Neural progenitor cell (in vitro differentiated cells): Measurements from ENCODE around the gene LRRC72. TPM values are rescaled to one million over a fixed set of nuclear protein-coding genes. Genes with fewer than 3 reads are reported as not detected.
"Not testable (repeated sequence)": the region's sequence is repeated elsewhere in the genome, so short reads cannot be mapped to it uniquely, and the experiment has no call there.

Experiments
- DNase-seq: peaks from one replicate; pipeline ENCODE4 v3.0.0-alpha.2; 2016; ENCODE audit warnings: low spot score
- H2AFZ ChIP-seq: fragments of 200-600 bp; sonication (generic); replicated peaks from 2 replicates; pipeline ENCODE4 v1.6.1; 2016; ENCODE audit warnings: antibody characterized with exemption
- H3F3A ChIP-seq: fragments of 200-600 bp; sonication (generic); 2 replicates; pipeline ENCODE4 v1.6.1; 2016; ENCODE audit warnings: antibody characterized with exemption, low read depth
- H3K27ac ChIP-seq: fragments of 200-600 bp; sonication (generic); 2 replicates; pipeline ENCODE4 v1.5.1; 2016; ENCODE audit warnings: mild to moderate bottlenecking
- H3K27me3 ChIP-seq: fragments of 200-600 bp; sonication (generic); 2 replicates; pipeline ENCODE4 v1.6.1; 2016; ENCODE audit warnings: mild to moderate bottlenecking, moderate library complexity
- H3K36me3 ChIP-seq: fragments of 200-600 bp; sonication (generic); 2 replicates; pipeline ENCODE4 v1.5.1; 2016
- H3K4me1 ChIP-seq: fragments of 200-600 bp; sonication (generic); 2 replicates; pipeline ENCODE4 v1.6.1; 2016; ENCODE audit warnings: mixed run types
- H3K4me2 ChIP-seq: fragments of 200-600 bp; sonication (generic); 2 replicates; pipeline ENCODE4 v1.6.1; 2016
- H3K4me3 ChIP-seq: fragments of 200-600 bp; sonication (generic); 2 replicates; pipeline ENCODE4 v1.5.1; 2016
- H3K79me2 ChIP-seq: fragments of 200-600 bp; sonication (generic); 2 replicates; pipeline ENCODE4 v1.6.1; 2016; ENCODE audit warnings: low read depth
- H3K9ac ChIP-seq: fragments of 200-600 bp; sonication (generic); 2 replicates; pipeline ENCODE4 v1.6.1; 2016
- H3K9me3 ChIP-seq: fragments of 200-600 bp; sonication (generic); 2 replicates; pipeline ENCODE4 v1.5.1; 2016; ENCODE audit warnings: low read depth
- H4K20me1 ChIP-seq: fragments of 200-600 bp; sonication (generic); 2 replicates; pipeline ENCODE4 v1.6.1; 2016; ENCODE audit warnings: low read depth
- H3K27ac Mint-ChIP-seq: 3 replicates; pipeline ENCODE4 v1.8.0; 2021; ENCODE audit warnings: mixed read lengths
- H3K27me3 Mint-ChIP-seq: 2 replicates; pipeline ENCODE4 v1.8.0; 2022; ENCODE audit warnings: low read depth, mild to moderate bottlenecking, inconsistent platforms, moderate library complexity, mixed read lengths; ENCODE audit not compliant: insufficient read depth
- H3K36me3 Mint-ChIP-seq: 3 replicates; pipeline ENCODE4 v1.8.0; 2021; ENCODE audit warnings: mixed read lengths
- H3K4me1 Mint-ChIP-seq: 3 replicates; pipeline ENCODE4 v1.8.0; 2021; ENCODE audit warnings: mixed read lengths
- H3K4me3 Mint-ChIP-seq: 3 replicates; pipeline ENCODE4 v1.8.0; 2021; ENCODE audit warnings: mild to moderate bottlenecking, moderate library complexity, mixed read lengths
- H3K9me3 Mint-ChIP-seq: 3 replicates; pipeline ENCODE4 v1.8.0; 2020; ENCODE audit warnings: mixed read lengths
- EZH2 ChIP-seq: fragments of 200-600 bp; sonication (generic); IDR thresholded peaks from 2 replicates; pipeline ENCODE4 v1.6.1; 2017; ENCODE audit warnings: antibody characterized with exemption, mild to moderate bottlenecking, moderate library complexity
- EZH2phosphoT487 ChIP-seq: fragments of 200-600 bp; sonication (generic); IDR thresholded peaks from 2 replicates; pipeline ENCODE4 v1.6.1; 2017; ENCODE audit warnings: antibody characterized with exemption
- total RNA-seq: library from RNA; depleted of rRNA; stranded (reverse); fragments of >200 nt; gene quantifications from 2 replicates; pipeline ENCODE4 v1.2.3, GENCODE V29; 2015; ENCODE audit warnings: low replicate concordance
- TF ChIP-seq, protein P1 (sequence below): fragments of 200-600 bp; sonication (generic); IDR thresholded peaks from 2 replicates; pipeline ENCODE4 v1.5.1; 2017; ENCODE audit warnings: antibody characterized with exemption, mild to moderate bottlenecking

The LRRC72 gene
- total RNA-seq, 1 donor from 2014 or later = not detected

DNA sequence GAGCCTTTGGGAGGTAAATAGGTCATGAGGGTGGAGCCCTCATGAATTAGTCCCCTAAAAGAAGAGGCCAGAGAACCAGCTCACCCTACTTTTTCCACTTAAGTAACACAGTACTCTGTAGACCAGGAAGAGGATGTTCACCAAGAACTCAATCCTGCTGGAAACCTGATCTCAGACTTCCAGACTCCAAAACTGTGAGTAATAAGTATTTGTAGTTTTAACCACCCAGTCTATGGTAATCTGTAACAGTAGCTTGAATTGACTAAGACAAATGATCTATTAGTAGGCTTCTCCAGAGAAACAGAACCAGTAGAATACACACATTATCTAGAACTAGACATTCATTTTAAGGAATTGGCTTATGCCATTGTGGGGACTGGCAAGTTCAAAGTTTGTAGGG lies 67.4 kb downstream of the LRRC72 start:
- DNase-seq = no peak
- Mint-ChIP-seq H3K9me3 (no peaks in the 10 kb centered on the region), H3K27ac (no peak overlapping the region), H3K4me1 (no peaks in the 10 kb centered on the region), H3K36me3 (peaks cover 4% of the 10 kb centered on the region), H3K27me3 (no peaks in the 10 kb centered on the region), H3K4me3 (no peak overlapping the region)
- no peak overlapping the region for H3K27ac ChIP-seq
- H3K4me2 ChIP-seq = no peak overlapping the region
- peaks cover 18% of the 10 kb centered on the region for H3F3A ChIP-seq
- H2AFZ ChIP-seq = no peak overlapping the region
- H3K36me3 ChIP-seq = no peaks in the 10 kb centered on the region
- no peak overlapping the region for H3K9ac ChIP-seq
- H3K79me2 ChIP-seq = no peaks in the 10 kb centered on the region
- no peaks in the 10 kb centered on the region for H3K27me3 ChIP-seq
- H3K4me3 ChIP-seq = no peak overlapping the region
- peaks cover 34% of the 10 kb centered on the region for H3K4me1 ChIP-seq
- no peaks in the 10 kb centered on the region for H4K20me1 ChIP-seq
- no peak for TF ChIP-seq EZH2
- no peak for TF ChIP-seq EZH2phosphoT487
- no peaks in the 10 kb centered on the region for H3K9me3 ChIP-seq

DNA sequence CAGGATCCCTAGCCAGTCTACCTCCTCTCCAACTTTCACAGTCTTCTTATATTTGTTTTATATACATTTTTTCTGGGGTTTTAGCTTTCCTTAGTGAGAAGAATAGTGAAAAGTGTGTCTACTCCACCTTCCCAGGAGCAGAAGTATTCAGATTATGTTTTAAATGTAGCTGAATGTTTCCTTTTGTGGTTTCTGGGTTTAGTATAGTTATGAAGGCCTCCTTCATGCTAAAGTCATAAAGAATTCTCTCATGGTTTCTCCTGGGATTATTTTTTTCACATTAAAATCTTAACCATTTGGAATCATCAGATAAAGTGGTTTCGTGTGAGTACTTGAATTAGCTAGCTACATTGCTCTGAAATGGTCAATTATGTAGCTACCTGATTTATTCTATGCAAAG lies 68.1 kb downstream of the LRRC72 start:
- Mint-ChIP-seq H3K4me1 (no peaks in the 10 kb centered on the region), H3K9me3 (no peaks in the 10 kb centered on the region), H3K36me3 (peaks cover 8% of the 10 kb centered on the region), H3K27ac (no peak overlapping the region), H3K4me3 (no peak overlapping the region), H3K27me3 (no peaks in the 10 kb centered on the region)
- no peak overlapping the region for H3K9ac ChIP-seq
- no peak overlapping the region for H3K4me3 ChIP-seq
- H3F3A ChIP-seq = peaks cover 18% of the 10 kb centered on the region
- no peak overlapping the region for H3K4me2 ChIP-seq
- no peak overlapping the region for H3K27ac ChIP-seq
- no peaks in the 10 kb centered on the region for H4K20me1 ChIP-seq
- no peak for DNase-seq
- H3K79me2 ChIP-seq = no peaks in the 10 kb centered on the region
- TF ChIP-seq EZH2phosphoT487 = no peak
- TF ChIP-seq EZH2 = no peak
- TF ChIP-seq, protein P1, sequence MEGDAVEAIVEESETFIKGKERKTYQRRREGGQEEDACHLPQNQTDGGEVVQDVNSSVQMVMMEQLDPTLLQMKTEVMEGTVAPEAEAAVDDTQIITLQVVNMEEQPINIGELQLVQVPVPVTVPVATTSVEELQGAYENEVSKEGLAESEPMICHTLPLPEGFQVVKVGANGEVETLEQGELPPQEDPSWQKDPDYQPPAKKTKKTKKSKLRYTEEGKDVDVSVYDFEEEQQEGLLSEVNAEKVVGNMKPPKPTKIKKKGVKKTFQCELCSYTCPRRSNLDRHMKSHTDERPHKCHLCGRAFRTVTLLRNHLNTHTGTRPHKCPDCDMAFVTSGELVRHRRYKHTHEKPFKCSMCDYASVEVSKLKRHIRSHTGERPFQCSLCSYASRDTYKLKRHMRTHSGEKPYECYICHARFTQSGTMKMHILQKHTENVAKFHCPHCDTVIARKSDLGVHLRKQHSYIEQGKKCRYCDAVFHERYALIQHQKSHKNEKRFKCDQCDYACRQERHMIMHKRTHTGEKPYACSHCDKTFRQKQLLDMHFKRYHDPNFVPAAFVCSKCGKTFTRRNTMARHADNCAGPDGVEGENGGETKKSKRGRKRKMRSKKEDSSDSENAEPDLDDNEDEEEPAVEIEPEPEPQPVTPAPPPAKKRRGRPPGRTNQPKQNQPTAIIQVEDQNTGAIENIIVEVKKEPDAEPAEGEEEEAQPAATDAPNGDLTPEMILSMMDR = no peak
- H3K4me1 ChIP-seq = peaks cover 34% of the 10 kb centered on the region
- no peaks in the 10 kb centered on the region for H3K36me3 ChIP-seq
- no peaks in the 10 kb centered on the region for H3K9me3 ChIP-seq
- H3K27me3 ChIP-seq = no peaks in the 10 kb centered on the region
- H2AFZ ChIP-seq = no peak overlapping the region

DNA sequence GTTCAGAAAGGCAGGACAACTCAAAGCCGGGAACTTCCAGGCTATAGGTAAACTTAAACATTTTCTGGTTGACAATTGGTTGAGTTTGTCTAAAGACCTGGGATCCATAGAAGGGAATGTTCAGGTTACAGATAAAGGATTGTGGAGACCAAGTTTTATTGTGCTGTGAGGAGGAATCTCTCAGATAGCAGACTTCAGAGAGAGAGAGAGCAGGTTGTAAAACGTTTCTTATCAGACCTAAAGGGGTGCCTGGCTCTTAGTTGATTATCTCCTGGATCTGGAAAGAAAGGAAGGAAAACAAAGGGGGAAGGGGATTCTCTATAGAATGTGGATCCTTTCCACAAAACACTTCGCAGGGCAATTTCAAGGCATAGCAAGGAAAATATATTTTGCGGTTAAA lies 69.0 kb downstream of the LRRC72 start:
- H3K4me1 Mint-ChIP-seq, H3K27me3 ChIP-seq, H3K36me3 Mint-ChIP-seq, H2AFZ ChIP-seq, H3K9me3 Mint-ChIP-seq, DNase-seq, H3K79me2 ChIP-seq, H3K4me3 ChIP-seq, H3K9ac ChIP-seq, H3K4me3 Mint-ChIP-seq, H3K27me3 Mint-ChIP-seq, H3K36me3 ChIP-seq, H3K9me3 ChIP-seq, H4K20me1 ChIP-seq, H3K27ac Mint-ChIP-seq: not testable (repeated sequence)
- H3K4me1 ChIP-seq = peaks cover 34% of the 10 kb centered on the region
- peak overlapping the region; percentile 11 for H3K4me2 ChIP-seq
- peak overlapping the region; percentile 72 for H3K27ac ChIP-seq
- H3F3A ChIP-seq = peaks cover 18% of the 10 kb centered on the region

DNA sequence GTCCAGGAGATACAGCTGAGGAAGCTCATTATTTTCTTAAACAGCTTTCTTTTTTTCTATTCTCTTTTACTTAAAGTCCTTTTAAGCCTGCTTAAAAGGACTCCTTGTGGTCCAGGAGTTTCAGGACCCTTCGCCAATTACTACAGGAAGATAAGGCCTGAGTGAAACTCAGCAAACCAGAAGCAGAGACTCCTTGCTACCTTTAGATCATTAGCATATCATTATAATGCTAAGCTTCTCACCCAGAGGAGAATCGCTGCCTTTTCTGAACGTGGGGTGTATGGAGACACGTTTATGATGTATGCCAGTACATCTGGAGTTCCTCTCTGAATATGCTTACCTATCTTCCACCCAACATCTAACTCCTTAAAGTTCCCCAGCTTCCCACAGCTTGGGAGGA lies 71.4 kb downstream of the LRRC72 start:
- H3K27me3 ChIP-seq = no peaks in the 10 kb centered on the region
- H3K36me3 Mint-ChIP-seq = peaks cover 16% of the 10 kb centered on the region
- peak overlapping the region; percentile 56 for H3K4me2 ChIP-seq
- no peaks in the 10 kb centered on the region for H3K79me2 ChIP-seq
- no peak overlapping the region for H3K9ac ChIP-seq
- no peak overlapping the region for H3K4me3 Mint-ChIP-seq
- DNase-seq = peak; percentile 61
- H2AFZ ChIP-seq = no peak overlapping the region
- no peaks in the 10 kb centered on the region for H3K27me3 Mint-ChIP-seq
- H3K4me1 ChIP-seq = peaks cover 34% of the 10 kb centered on the region
- peak overlapping the region; percentile 51 for H3K27ac Mint-ChIP-seq
- TF ChIP-seq, protein P1 = no peak
- no peak for TF ChIP-seq EZH2
- TF ChIP-seq EZH2phosphoT487 = no peak
- peak overlapping the region; percentile 67 for H3K27ac ChIP-seq
- H3K36me3 ChIP-seq = peaks cover 10% of the 10 kb centered on the region
- peaks cover 21% of the 10 kb centered on the region for H3F3A ChIP-seq
- no peak overlapping the region for H3K4me3 ChIP-seq
- no peaks in the 10 kb centered on the region for H3K4me1 Mint-ChIP-seq
- no peaks in the 10 kb centered on the region for H3K9me3 Mint-ChIP-seq
- no peaks in the 10 kb centered on the region for H3K9me3 ChIP-seq
- no peaks in the 10 kb centered on the region for H4K20me1 ChIP-seq
